Vagina (tissue), 2 donors: Measurements from ENCODE around the gene CSPG4.

Experiments used
- CTCF ChIP-seq, 3 experiments: fragments of 450-650 bp in 2 of 3; fragments of 200-600 bp in 1 of 3; sonication (generic) in 1 of 3; IDR thresholded peaks; one replicate each; pipeline ENCODE4 v1.5.1; 2017 to 2019; ENCODE audit warnings: antibody characterized with exemption in 3 of 3, mild to moderate bottlenecking in 2 of 3, moderate library complexity in 2 of 3
- POLR2A ChIP-seq, 2 donors: fragments of 450-650 bp; IDR thresholded peaks; one replicate each; pipeline ENCODE4 v1.6.1; 2017; ENCODE audit warnings: antibody characterized with exemption in 2 of 2, mild to moderate bottlenecking in 2 of 2, moderate library complexity in 2 of 2

- TF ChIP-seq CTCF (IDR thresholded peaks at IDR 0.05) (no peak), POLR2A (IDR thresholded peaks at IDR 0.05) (no peak)
Measured at GRCh38 chr15:75656813-75657212, 55.8 kb downstream of the CSPG4 start.
